ENCODE data around the gene PRRT1B. TPM values are rescaled to one million over a fixed set of nuclear protein-coding genes. Genes with fewer than 3 reads are reported as not detected.

The PRRT1B gene
- total RNA-seq, 4 donors from 2014 or later = 0.19 TPM; not detected in 3

- Histone ChIP-seq H3K4me1 (peaks cover 0 to 5% (median 0%) of the 10 kb centered on the region in 4 donors), H3K36me3 (no peaks in the 10 kb centered on the region), H3K9me3 (peaks cover 0 to 11% (median 4%) of the 10 kb centered on the region in 4 donors), H3K27me3 (peaks cover 0 to 38% (median 18%) of the 10 kb centered on the region in 4 donors), H3K4me3 (no peak overlapping the region), H3K27ac (replicated peaks in 1 of 4) (no peak overlapping the region)
- intact Hi-C loops (cut with DNase I) = no loop called here
- no peak for DNase-seq (ENCODE audit: extremely low spot score)
- WGBS = 80% methylated on average over 1 of the region's 1 CpG
- no peak for TF ChIP-seq POLR2AphosphoS5 (IDR thresholded peaks at IDR 0.05)
These were observed 14.2 kb downstream of the PRRT1B start for GRCh38 chr9:131559421-131560000.

- peaks cover 0 to 14% (median 4%) of the 10 kb centered on the region in 4 donors for H3K9me3 ChIP-seq
- no peak for DNase-seq (ENCODE audit: extremely low spot score)
- H3K4me3 ChIP-seq = no peak overlapping the region
- no peaks in the 10 kb centered on the region for H3K36me3 ChIP-seq
- no peaks in the 10 kb centered on the region for H3K4me1 ChIP-seq
- no peak overlapping the region for H3K27ac ChIP-seq (replicated peaks in 1 of 4)
- no peak for TF ChIP-seq EP300 (IDR thresholded peaks at IDR 0.05)
- TF ChIP-seq POLR2A (IDR thresholded peaks at IDR 0.05; ENCODE audit: low read depth) = no peak
- TF ChIP-seq POLR2AphosphoS5 (IDR thresholded peaks at IDR 0.05) = no peak
- TF ChIP-seq CTCF (IDR thresholded peaks at IDR 0.05) = no peak
- intact Hi-C loops (cut with DNase I) = no loop called here
- H3K27me3 ChIP-seq = peaks cover 0 to 12% (median 0%) of the 10 kb centered on the region in 4 donors
- 68% methylated on average over 9 of the region's 9 CpGs for WGBS
These were observed 17.0 kb downstream of the PRRT1B start for GRCh38 chr9:131562032-131562959.

- Histone ChIP-seq H3K9me3 (peaks cover 0 to 14% (median 4%) of the 10 kb centered on the region in 4 donors), H3K4me3 (no peak overlapping the region), H3K27ac (replicated peaks in 1 of 4) (no peak overlapping the region), H3K36me3 (peaks cover 0 to 18% (median 7%) of the 10 kb centered on the region in 4 donors), H3K27me3 (no peaks in the 10 kb centered on the region), H3K4me1 (no peaks in the 10 kb centered on the region)
- no peak for TF ChIP-seq POLR2A (IDR thresholded peaks at IDR 0.05; ENCODE audit: low read depth)
- no peak for TF ChIP-seq CTCF (IDR thresholded peaks at IDR 0.05)
- TF ChIP-seq POLR2AphosphoS5 (IDR thresholded peaks at IDR 0.05) = no peak
- no peak for TF ChIP-seq EP300 (IDR thresholded peaks at IDR 0.05)
- 78% methylated on average over 5 of the region's 5 CpGs for WGBS
- DNase-seq (ENCODE audit: extremely low spot score) = no peak
- intact Hi-C loops (cut with DNase I) = no loop called here
These were observed 20.0 kb downstream of the PRRT1B start for GRCh38 chr9:131565369-131565768.

- no peak for TF ChIP-seq CTCF (IDR thresholded peaks at IDR 0.05)
- no peak for TF ChIP-seq POLR2AphosphoS5 (IDR thresholded peaks at IDR 0.05)
- TF ChIP-seq EP300 (IDR thresholded peaks at IDR 0.05) = no peak
- TF ChIP-seq POLR2A (IDR thresholded peaks at IDR 0.05; ENCODE audit: low read depth) = no peak
- H3K4me1 ChIP-seq = no peaks in the 10 kb centered on the region
These were observed 20.8 kb downstream of the PRRT1B start for GRCh38 chr9:131566158-131566557.

GRCh38 chr9:131567910-131568309 lies 22.6 kb downstream of the PRRT1B start:
- TF ChIP-seq POLR2A (IDR thresholded peaks at IDR 0.05; ENCODE audit: low read depth) (no peak), CTCF (IDR thresholded peaks at IDR 0.05) (no peak), POLR2AphosphoS5 (IDR thresholded peaks at IDR 0.05) (no peak), EP300 (IDR thresholded peaks at IDR 0.05) (no peak)
- intact Hi-C loops (cut with DNase I) = no loop called here
- peaks cover 0 to 5% (median 0%) of the 10 kb centered on the region in 4 donors for H3K9me3 ChIP-seq
- H3K27ac ChIP-seq (replicated peaks in 1 of 4) = no peak overlapping the region
- 96% methylated on average over 3 of the region's 8 CpGs for WGBS
- no peaks in the 10 kb centered on the region for H3K27me3 ChIP-seq
- no peak overlapping the region for H3K4me3 ChIP-seq
- DNase-seq (ENCODE audit: extremely low spot score) = no peak
- H3K36me3 ChIP-seq = peaks cover 0 to 37% (median 17%) of the 10 kb centered on the region in 4 donors
- H3K4me1 ChIP-seq = no peaks in the 10 kb centered on the region

More at GRCh38 chr9:131566158-131566557, 20.8 kb downstream of the PRRT1B start:
- H3K27me3 ChIP-seq = no peaks in the 10 kb centered on the region
- intact Hi-C loops (cut with DNase I) = no loop called here
- DNase-seq (ENCODE audit: extremely low spot score) = no peak
- peaks cover 0 to 22% (median 8%) of the 10 kb centered on the region in 4 donors for H3K36me3 ChIP-seq
- no peak overlapping the region for H3K27ac ChIP-seq (replicated peaks in 1 of 4)
- no peak overlapping the region for H3K4me3 ChIP-seq
- H3K9me3 ChIP-seq = peaks cover 0 to 14% (median 4%) of the 10 kb centered on the region in 4 donors
- WGBS = 91% methylated on average over 3 of the region's 3 CpGs

Data from esophagus muscularis mucosa (tissue), 4 donors.